ENCODE results near the gene ATP13A3. TPM values are rescaled to one million over a fixed set of nuclear protein-coding genes. Genes with fewer than 3 reads are reported as not detected.

The ATP13A3 gene
- total and polyA plus RNA-seq, 2 donors (not counting 1 experiment from before 2014, with no cell fraction given): 6.1 to 61.1 TPM

- Histone ChIP-seq H3K9ac (ENCODE audit: low read length) (no peak overlapping the region), H3K4me2 (replicated peaks; ENCODE audit: low read depth, low read length, poor library complexity, severe bottlenecking) (no peak overlapping the region), H4K20me1 (ENCODE audit: control insufficient read depth, insufficient read depth, low read length, poor library complexity, severe bottlenecking) (no peaks in the 10 kb centered on the region), H2AFZ (ENCODE audit: insufficient read depth, low read depth, low read length, poor library complexity, severe bottlenecking) (no peak overlapping the region), H3K36me3 (replicated peaks in 1 of 2; ENCODE audit: control extremely low read depth in 1 of 2, control insufficient read depth in 1 of 2, extremely low read depth in 1 of 2, insufficient read depth in 2 of 2, low read length in 1 of 2) (no peaks in the 10 kb centered on the region), H3K9me3 (ENCODE audit: control extremely low read depth in 1 of 3, control insufficient read depth in 2 of 3, insufficient read depth in 1 of 3, low read length in 2 of 3) (no peaks in the 10 kb centered on the region), H3K27ac (ENCODE audit: low read length in 2 of 2) (no peak overlapping the region), H3K27me3 (replicated peaks in 1 of 4; ENCODE audit: control extremely low read depth in 1 of 4, control insufficient read depth in 3 of 4, insufficient read depth in 4 of 4, low read length in 3 of 4) (peaks cover 0 to 18% (median 5%) of the 10 kb centered on the region in 4 experiments), H3K79me2 (ENCODE audit: control insufficient read depth, insufficient read depth, low read length) (no peaks in the 10 kb centered on the region), H3K4me1 (ENCODE audit: control insufficient read depth in 2 of 2, insufficient read depth in 2 of 2, low read length in 2 of 2) (no peaks in the 10 kb centered on the region), H3K4me3 (ENCODE audit: control extremely low read depth in 1 of 5, extremely low read depth in 1 of 5, insufficient read depth in 1 of 5, low read depth in 2 of 5, low read length in 4 of 5) (no peak overlapping the region)
- intact Hi-C loops (cut with micrococcal nuclease): no loop called here
- WGBS (ENCODE audit: insufficient coverage): 76% methylated on average over 9 of the region's 20 CpGs
- Mint-ChIP-seq H3K27ac (no peak overlapping the region), H3K9me3 (ENCODE audit: insufficient read depth) (no peaks in the 10 kb centered on the region), H3K4me3 (no peak overlapping the region), H3K27me3 (peaks cover 30% of the 10 kb centered on the region), H3K4me1 (no peaks in the 10 kb centered on the region)
- ChIA-PET POLR2A (no interaction called here), CTCF (interaction anchor here (1.3 to 3.1 kb wide), 2 partner anchors 19 to 21 kb away, joined by 4 to 14 read pairs; no protein-coding TSS in a partner anchor)
- no peak for TF ChIP-seq CTCF (IDR thresholded peaks at IDR 0.05)
- no peak for DNase-seq
- no peak for ATAC-seq (ENCODE audit: low read depth)
These were observed 122.0 kb downstream of the ATP13A3 start for GRCh38 chr3:194364652-194365434.

DNA sequence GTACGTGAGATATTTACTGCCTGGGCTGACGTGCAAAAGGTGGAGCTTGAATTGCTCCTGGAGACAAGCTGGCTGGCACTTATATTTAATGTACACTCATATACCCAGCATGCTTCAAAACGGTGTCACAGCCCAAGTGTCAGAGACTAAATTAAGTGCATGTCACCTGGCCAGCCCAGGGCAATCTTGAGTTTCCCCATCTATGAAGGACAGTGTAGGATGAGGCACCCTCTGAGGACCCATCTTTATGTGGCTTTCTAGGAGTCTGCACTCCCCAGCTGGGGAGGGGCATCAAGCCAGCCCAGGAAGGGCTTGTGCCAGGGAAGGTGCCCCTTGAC, 122.5 kb downstream of the ATP13A3 start:
- intact Hi-C loops (cut with micrococcal nuclease): no loop called here
- H3K27me3 Mint-ChIP-seq: peaks cover 33% of the 10 kb centered on the region
- no peak overlapping the region for H3K27ac Mint-ChIP-seq
- Histone ChIP-seq H3K36me3 (replicated peaks in 1 of 2; ENCODE audit: control extremely low read depth in 1 of 2, control insufficient read depth in 1 of 2, extremely low read depth in 1 of 2, insufficient read depth in 2 of 2, low read length in 1 of 2) (no peaks in the 10 kb centered on the region), H3K9me3 (ENCODE audit: control extremely low read depth in 1 of 3, control insufficient read depth in 2 of 3, insufficient read depth in 1 of 3, low read length in 2 of 3) (no peaks in the 10 kb centered on the region), H3K79me2 (ENCODE audit: control insufficient read depth, insufficient read depth, low read length) (no peaks in the 10 kb centered on the region), H3K4me2 (replicated peaks; ENCODE audit: low read depth, low read length, poor library complexity, severe bottlenecking) (no peak overlapping the region), H4K20me1 (ENCODE audit: control insufficient read depth, insufficient read depth, low read length, poor library complexity, severe bottlenecking) (no peaks in the 10 kb centered on the region), H3K4me3 (ENCODE audit: control extremely low read depth in 1 of 5, extremely low read depth in 1 of 5, insufficient read depth in 1 of 5, low read depth in 2 of 5, low read length in 4 of 5) (no peak overlapping the region), H3K9ac (ENCODE audit: low read length) (no peak overlapping the region), H3K4me1 (ENCODE audit: control insufficient read depth in 2 of 2, insufficient read depth in 2 of 2, low read length in 2 of 2) (no peaks in the 10 kb centered on the region), H3K27me3 (replicated peaks in 1 of 4; ENCODE audit: control extremely low read depth in 1 of 4, control insufficient read depth in 3 of 4, insufficient read depth in 4 of 4, low read length in 3 of 4) (peaks cover 0 to 13% (median 2%) of the 10 kb centered on the region in 4 experiments), H3K27ac (ENCODE audit: low read length in 2 of 2) (no peak overlapping the region), H2AFZ (ENCODE audit: insufficient read depth, low read depth, low read length, poor library complexity, severe bottlenecking) (no peak overlapping the region)
- WGBS (ENCODE audit: insufficient coverage): 94% methylated on average over 3 of the region's 3 CpGs
- no peaks in the 10 kb centered on the region for H3K9me3 Mint-ChIP-seq (ENCODE audit: insufficient read depth)
- ATAC-seq (ENCODE audit: low read depth): no peak
- TF ChIP-seq CTCF (IDR thresholded peaks at IDR 0.05) (no peak), EZH2 (IDR thresholded peaks at IDR 0.05; ENCODE audit: borderline replicate concordance, insufficient read depth, low read depth, low read length, poor library complexity, severe bottlenecking) (no peak)
- POLR2A ChIA-PET: no interaction called here
- CTCF ChIA-PET: interaction anchor here (1.3 to 3.1 kb wide), 2 partner anchors 18 to 20 kb away, joined by 4 to 14 read pairs; no protein-coding TSS in a partner anchor
- no peak overlapping the region for H3K4me3 Mint-ChIP-seq
- no peak for DNase-seq
- H3K4me1 Mint-ChIP-seq: no peaks in the 10 kb centered on the region

Measured in B cell (primary cell).